GM21447 (cell line): Measurements from ENCODE around the gene ARHGEF7.

Source experiments
- ATAC-seq: cut with Tn5 transposase; IDR thresholded peaks from one replicate; pipeline ENCODE4 v1.9.1; 2021; ENCODE audit not compliant: unreplicated experiment

The ARHGEF7 gene

GRCh38 chr13:111219280-111219679 lies 104.2 kb downstream of the ARHGEF7 start:
- no peak for ATAC-seq

- no peak for ATAC-seq
Observed at GRCh38 chr13:111219950-111220349, 104.8 kb downstream of the ARHGEF7 start.

- no peak for ATAC-seq
Observed at GRCh38 chr13:111225166-111225565, 110.1 kb downstream of the ARHGEF7 start.

- ATAC-seq, result no peak
Observed at GRCh38 chr13:111225810-111226546, 110.9 kb downstream of the ARHGEF7 start.

- no peak for ATAC-seq
Observed at GRCh38 chr13:111227405-111227804, 112.3 kb downstream of the ARHGEF7 start.

GRCh38 chr13:111228262-111229144 lies 113.4 kb downstream of the ARHGEF7 start:
- no peak for ATAC-seq

- no peak for ATAC-seq
Observed at GRCh38 chr13:111230385-111230930, 115.3 kb downstream of the ARHGEF7 start.

- ATAC-seq, result no peak
Observed at GRCh38 chr13:111232191-111232590, 117.1 kb downstream of the ARHGEF7 start.

- no peak for ATAC-seq
Observed at GRCh38 chr13:111233080-111233479, 118.0 kb downstream of the ARHGEF7 start.

GRCh38 chr13:111239764-111240670 lies 124.9 kb downstream of the ARHGEF7 start:
- ATAC-seq, result no peak

GRCh38 chr13:111241006-111241755 lies 126.1 kb downstream of the ARHGEF7 start:
- ATAC-seq, result no peak

- no peak for ATAC-seq
Observed at GRCh38 chr13:111241862-111242261, 126.8 kb downstream of the ARHGEF7 start.

- ATAC-seq, result no peak
Observed at GRCh38 chr13:111242585-111242984, 127.5 kb downstream of the ARHGEF7 start.

- ATAC-seq, result no peak
Observed at GRCh38 chr13:111243981-111244380, 128.9 kb downstream of the ARHGEF7 start.

- no peak for ATAC-seq
Observed at GRCh38 chr13:111245576-111246384, 130.7 kb downstream of the ARHGEF7 start.

GRCh38 chr13:111247552-111247951 lies 132.4 kb downstream of the ARHGEF7 start:
- ATAC-seq, result no peak

- no peak for ATAC-seq
Observed at GRCh38 chr13:111248822-111249221, 133.7 kb downstream of the ARHGEF7 start.

- no peak for ATAC-seq
Observed at GRCh38 chr13:111249637-111250360, 134.7 kb downstream of the ARHGEF7 start.
